ENCODE data around the gene GHRL. TPM values are rescaled to one million over a fixed set of nuclear protein-coding genes. Genes with fewer than 3 reads are reported as not detected.

The GHRL gene
- total RNA-seq, 4 donors from 2014 or later = 0.38 to 1.5 TPM; not detected in 2

- H3K36me3 ChIP-seq = peaks cover 5 to 92% (median 6%) of the 10 kb centered on the region in 3 donors
- no peak for DNase-seq
- no peaks in the 10 kb centered on the region for H3K27me3 ChIP-seq
- 83 to 96% methylated on average over 2 to 7 of the region's 7 CpGs for WGBS, 2 donors
- H3K4me1 ChIP-seq = peaks cover 0 to 25% (median 4%) of the 10 kb centered on the region in 3 donors
- no peak overlapping the region for H3K27ac ChIP-seq
- intact Hi-C loops (cut with DNase I) = no loop called here
- TF ChIP-seq POLR2A (IDR thresholded peaks at IDR 0.05) = no peak
- TF ChIP-seq CTCF (IDR thresholded peaks at IDR 0.05) = no peak
- H3K9me3 ChIP-seq = no peaks in the 10 kb centered on the region
- no peak overlapping the region for H3K4me3 ChIP-seq
These were observed 33.7 kb downstream of the GHRL start for GRCh38 chr3:10259036-10259435.

GRCh38 chr3:10255835-10256234 lies 36.9 kb downstream of the GHRL start:
- Histone ChIP-seq H3K27ac (no peak overlapping the region), H3K4me3 (no peak overlapping the region), H3K4me1 (peaks cover 0 to 42% (median 3%) of the 10 kb centered on the region in 3 donors), H3K36me3 (peaks cover 5 to 90% (median 13%) of the 10 kb centered on the region in 3 donors), H3K9me3 (no peaks in the 10 kb centered on the region), H3K27me3 (no peaks in the 10 kb centered on the region)
- WGBS, 2 donors = 85 to 96% methylated on average over 7 of the region's 7 CpGs
- TF ChIP-seq POLR2A (IDR thresholded peaks at IDR 0.05) (no peak), CTCF (IDR thresholded peaks at IDR 0.05) (no peak)
- DNase-seq = no peak
- intact Hi-C loops (cut with DNase I) = no loop called here

GRCh38 chr3:10253731-10254130 lies 39.0 kb downstream of the GHRL start:
- no peak for TF ChIP-seq POLR2A (IDR thresholded peaks at IDR 0.05)
- TF ChIP-seq CTCF (IDR thresholded peaks at IDR 0.05) = no peak
- H3K36me3 ChIP-seq = peaks cover 0 to 70% (median 7%) of the 10 kb centered on the region in 3 donors
- intact Hi-C loops (cut with DNase I) = no loop called here
- no peaks in the 10 kb centered on the region for H3K27me3 ChIP-seq
- H3K9me3 ChIP-seq = no peaks in the 10 kb centered on the region
- H3K27ac ChIP-seq = no peak overlapping the region
- peaks cover 11 to 62% (median 17%) of the 10 kb centered on the region in 3 donors for H3K4me1 ChIP-seq
- no peak for DNase-seq
- H3K4me3 ChIP-seq = no peak overlapping the region
- WGBS, 2 donors = 69 to 96% methylated on average over 2 to 3 of the region's 3 CpGs

- Histone ChIP-seq H3K9me3 (peaks cover 0 to 4% (median 0%) of the 10 kb centered on the region in 3 donors), H3K4me1 (peaks cover 11 to 72% (median 20%) of the 10 kb centered on the region in 3 donors), H3K27ac (peak overlapping the region in 1 of 4 donors; percentile 54), H3K4me3 (no peak overlapping the region), H3K27me3 (no peaks in the 10 kb centered on the region), H3K36me3 (peaks cover 0 to 48% (median 7%) of the 10 kb centered on the region in 3 donors)
- TF ChIP-seq CTCF (IDR thresholded peaks at IDR 0.05) (no peak), POLR2A (IDR thresholded peaks at IDR 0.05) (no peak)
- intact Hi-C loops (cut with DNase I) = no loop called here
- DNase-seq = no peak
- WGBS, 2 donors = 85 to 95% methylated on average over 3 of the region's 3 CpGs
These were observed 41.7 kb downstream of the GHRL start for GRCh38 chr3:10251006-10251405.

- intact Hi-C loops (cut with DNase I) = no loop called here
- Histone ChIP-seq H3K9me3 (peaks cover 0 to 12% (median 11%) of the 10 kb centered on the region in 3 donors), H3K4me1 (peaks cover 11 to 66% (median 20%) of the 10 kb centered on the region in 3 donors), H3K27ac (peak overlapping the region; percentile 84 to 94 (median 92)), H3K36me3 (peaks cover 0 to 41% (median 7%) of the 10 kb centered on the region in 3 donors), H3K4me3 (peak overlapping the region; percentile 79 to 94 (median 89)), H3K27me3 (no peaks in the 10 kb centered on the region)
- TF ChIP-seq CTCF (IDR thresholded peaks at IDR 0.05) = no peak
- no peak for TF ChIP-seq POLR2A (IDR thresholded peaks at IDR 0.05)
- no peak for DNase-seq
- 13 to 17% methylated on average over 3 of the region's 3 CpGs for WGBS, 2 donors
These were observed 42.9 kb downstream of the GHRL start for GRCh38 chr3:10249833-10250232.

All from esophagus squamous epithelium (tissue), 5 donors.